Breast epithelium (tissue), 3 donors: ENCODE data around the gene TMEFF2.

ENCODE experiments used
- POLR2A ChIP-seq: fragments of 450-650 bp; IDR thresholded peaks from one replicate; pipeline ENCODE4 v1.6.1; 2016; ENCODE audit warnings: antibody characterized with exemption, mild to moderate bottlenecking, moderate library complexity
- TF ChIP-seq, protein P1 (sequence below), 3 donors: fragments of 450-650 bp; IDR thresholded peaks; one replicate each; pipeline ENCODE4 v1.5.1; 2016 to 2017; ENCODE audit warnings: antibody characterized with exemption in 3 of 3, mild to moderate bottlenecking in 3 of 3, moderate library complexity in 3 of 3

DNA sequence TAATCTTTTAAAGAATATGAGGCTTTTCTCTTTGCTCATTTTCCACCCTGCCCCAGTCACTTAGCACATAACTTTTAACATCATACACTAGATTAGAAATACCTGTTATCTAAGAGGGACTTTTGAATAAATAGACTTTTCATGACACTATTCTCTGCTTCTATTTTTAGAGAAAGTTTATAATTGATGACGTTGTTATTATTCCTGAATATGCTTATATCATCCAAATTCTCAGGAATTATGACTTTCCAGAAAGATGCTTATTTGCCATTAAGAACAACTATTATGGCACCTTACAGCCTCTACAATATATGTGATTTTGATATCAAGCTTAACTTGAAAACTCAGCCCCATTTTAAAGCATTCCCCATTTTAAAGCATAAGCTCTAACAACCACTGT, 11.4 kb downstream of the TMEFF2 start:
- TF ChIP-seq, protein P1, sequence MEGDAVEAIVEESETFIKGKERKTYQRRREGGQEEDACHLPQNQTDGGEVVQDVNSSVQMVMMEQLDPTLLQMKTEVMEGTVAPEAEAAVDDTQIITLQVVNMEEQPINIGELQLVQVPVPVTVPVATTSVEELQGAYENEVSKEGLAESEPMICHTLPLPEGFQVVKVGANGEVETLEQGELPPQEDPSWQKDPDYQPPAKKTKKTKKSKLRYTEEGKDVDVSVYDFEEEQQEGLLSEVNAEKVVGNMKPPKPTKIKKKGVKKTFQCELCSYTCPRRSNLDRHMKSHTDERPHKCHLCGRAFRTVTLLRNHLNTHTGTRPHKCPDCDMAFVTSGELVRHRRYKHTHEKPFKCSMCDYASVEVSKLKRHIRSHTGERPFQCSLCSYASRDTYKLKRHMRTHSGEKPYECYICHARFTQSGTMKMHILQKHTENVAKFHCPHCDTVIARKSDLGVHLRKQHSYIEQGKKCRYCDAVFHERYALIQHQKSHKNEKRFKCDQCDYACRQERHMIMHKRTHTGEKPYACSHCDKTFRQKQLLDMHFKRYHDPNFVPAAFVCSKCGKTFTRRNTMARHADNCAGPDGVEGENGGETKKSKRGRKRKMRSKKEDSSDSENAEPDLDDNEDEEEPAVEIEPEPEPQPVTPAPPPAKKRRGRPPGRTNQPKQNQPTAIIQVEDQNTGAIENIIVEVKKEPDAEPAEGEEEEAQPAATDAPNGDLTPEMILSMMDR (IDR thresholded peaks at IDR 0.05): no peak
- TF ChIP-seq POLR2A: no peak
